LNCaP clone FGC (cell line): ENCODE results near the gene SCN3A.
A peak's percentile ranks its signal among the peaks of the same experiment; 100 is the strongest.

ENCODE experiments used
- DNase-seq: peaks from one replicate; pipeline ENCODE4 v3.0.0-alpha.2; 2011; ENCODE audit warnings: low read depth
- H3K4me3 ChIP-seq: 2 replicates; pipeline ENCODE4 v1.5.1; 2011; ENCODE audit warnings: mild to moderate bottlenecking, low read depth, low read length, control low read depth
- TF ChIP-seq, protein P1 (sequence below): IDR thresholded peaks from 2 replicates; pipeline ENCODE4 v1.5.1; 2012; ENCODE audit warnings: mild to moderate bottlenecking; ENCODE audit not compliant: control insufficient read depth, insufficient read depth; ENCODE audit errors: extremely low read depth

The SCN3A gene

DNA sequence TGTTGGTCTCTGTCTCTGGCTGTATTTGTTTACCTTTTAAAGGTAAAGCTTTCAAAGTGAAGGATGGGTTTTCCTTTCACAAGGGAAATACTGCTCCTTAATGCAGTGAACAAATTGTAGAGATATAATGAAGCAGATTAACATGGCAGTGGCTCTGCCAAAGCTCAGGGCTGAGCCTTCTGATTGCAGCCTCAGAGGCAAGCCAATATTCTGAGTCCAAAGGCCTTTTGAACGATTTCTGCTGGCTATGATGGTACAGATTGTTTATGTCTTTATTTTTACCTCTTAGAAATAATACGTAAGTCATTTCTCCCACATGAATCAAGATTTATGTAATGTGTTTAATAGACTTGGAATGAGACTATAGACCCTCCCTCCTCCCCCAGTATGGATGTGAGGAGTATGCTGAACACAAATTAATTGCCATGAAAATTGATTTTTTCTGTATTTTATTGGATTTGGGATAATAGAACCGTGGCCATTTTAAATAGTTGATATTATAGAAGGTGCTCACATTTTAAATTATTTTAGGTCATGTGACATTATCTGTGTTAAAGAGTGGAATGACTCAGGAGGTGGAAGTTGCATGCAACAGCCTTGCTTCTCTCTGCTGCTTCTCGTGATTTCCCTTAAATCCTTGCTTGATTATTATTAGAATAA lies 36.1 kb upstream of the SCN3A start:
- DNase-seq = no peak
- TF ChIP-seq, protein P1, sequence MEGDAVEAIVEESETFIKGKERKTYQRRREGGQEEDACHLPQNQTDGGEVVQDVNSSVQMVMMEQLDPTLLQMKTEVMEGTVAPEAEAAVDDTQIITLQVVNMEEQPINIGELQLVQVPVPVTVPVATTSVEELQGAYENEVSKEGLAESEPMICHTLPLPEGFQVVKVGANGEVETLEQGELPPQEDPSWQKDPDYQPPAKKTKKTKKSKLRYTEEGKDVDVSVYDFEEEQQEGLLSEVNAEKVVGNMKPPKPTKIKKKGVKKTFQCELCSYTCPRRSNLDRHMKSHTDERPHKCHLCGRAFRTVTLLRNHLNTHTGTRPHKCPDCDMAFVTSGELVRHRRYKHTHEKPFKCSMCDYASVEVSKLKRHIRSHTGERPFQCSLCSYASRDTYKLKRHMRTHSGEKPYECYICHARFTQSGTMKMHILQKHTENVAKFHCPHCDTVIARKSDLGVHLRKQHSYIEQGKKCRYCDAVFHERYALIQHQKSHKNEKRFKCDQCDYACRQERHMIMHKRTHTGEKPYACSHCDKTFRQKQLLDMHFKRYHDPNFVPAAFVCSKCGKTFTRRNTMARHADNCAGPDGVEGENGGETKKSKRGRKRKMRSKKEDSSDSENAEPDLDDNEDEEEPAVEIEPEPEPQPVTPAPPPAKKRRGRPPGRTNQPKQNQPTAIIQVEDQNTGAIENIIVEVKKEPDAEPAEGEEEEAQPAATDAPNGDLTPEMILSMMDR = no peak
- no peak overlapping the region for H3K4me3 ChIP-seq

DNA sequence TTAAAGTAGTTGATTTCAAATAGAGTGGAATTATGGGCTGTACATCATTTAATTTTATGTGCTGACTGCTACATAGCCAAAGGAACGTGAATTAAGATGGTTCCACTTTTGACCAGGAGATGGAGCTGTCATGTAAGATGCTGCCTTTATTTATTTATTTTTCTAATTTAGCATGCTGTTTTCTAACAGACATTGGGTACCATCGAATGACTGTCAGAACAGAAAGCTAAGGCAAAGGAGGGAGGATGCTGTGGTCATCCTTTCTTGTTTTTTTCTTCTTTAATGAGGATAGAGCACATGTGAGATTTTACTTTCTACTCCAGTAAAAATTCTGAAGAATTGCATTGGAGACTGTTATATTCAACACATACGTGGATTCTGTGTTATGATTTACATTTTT lies 35.4 kb upstream of the SCN3A start, which contains the start of gene SCN2A:
SCN2A (plus strand) TSS at position 185 of the 400 bp plus-strand sequence. CDS start 56,410 bp downstream, outside the sequence.
- DNase-seq = peak; percentile 46
- H3K4me3 ChIP-seq = no peak within 1 kb of the TSS
- TF ChIP-seq, protein P1 = peak; percentile 67

DNA sequence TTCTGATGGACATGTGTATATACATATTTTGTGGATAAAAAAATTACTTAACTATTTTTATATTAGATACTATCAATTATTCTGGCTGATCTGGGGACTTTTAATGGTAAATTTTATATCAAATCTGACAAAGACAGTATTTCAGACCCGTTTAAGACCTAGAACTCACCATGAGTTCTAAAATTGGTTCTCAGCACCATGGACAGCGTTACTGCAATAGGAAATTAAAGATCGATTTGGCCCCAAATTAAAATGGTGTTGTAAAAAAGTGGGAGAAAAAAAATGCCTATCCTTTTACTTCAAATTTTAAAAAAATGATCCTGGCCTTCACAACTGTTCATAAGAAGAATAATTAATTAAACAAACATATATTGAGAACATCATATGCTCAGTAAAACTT lies 34.4 kb upstream of the SCN3A start:
- TF ChIP-seq, protein P1 = no peak
- DNase-seq = no peak
- no peak overlapping the region for H3K4me3 ChIP-seq

DNA sequence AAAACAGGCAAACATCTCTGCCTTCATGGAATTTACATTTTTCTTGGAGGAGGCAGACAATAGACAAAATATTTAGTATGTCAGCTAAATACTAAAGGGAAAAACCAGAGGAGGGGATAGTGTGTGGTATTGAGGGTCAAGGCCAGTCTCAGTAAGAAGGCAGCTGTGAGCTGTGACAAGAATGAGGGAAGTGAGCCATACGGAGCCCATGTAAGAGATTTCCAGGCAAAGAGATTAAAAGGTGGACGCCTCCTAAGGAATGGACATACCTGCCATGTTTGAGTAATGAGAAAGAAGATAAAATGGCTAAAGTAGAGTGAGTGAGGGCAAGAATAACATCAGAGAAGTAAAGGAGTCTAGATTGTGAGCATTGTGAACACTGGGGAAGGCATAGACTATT lies 33.2 kb upstream of the SCN3A start:
- no peak for DNase-seq
- H3K4me3 ChIP-seq = no peak overlapping the region
- TF ChIP-seq, protein P1 = no peak

DNA sequence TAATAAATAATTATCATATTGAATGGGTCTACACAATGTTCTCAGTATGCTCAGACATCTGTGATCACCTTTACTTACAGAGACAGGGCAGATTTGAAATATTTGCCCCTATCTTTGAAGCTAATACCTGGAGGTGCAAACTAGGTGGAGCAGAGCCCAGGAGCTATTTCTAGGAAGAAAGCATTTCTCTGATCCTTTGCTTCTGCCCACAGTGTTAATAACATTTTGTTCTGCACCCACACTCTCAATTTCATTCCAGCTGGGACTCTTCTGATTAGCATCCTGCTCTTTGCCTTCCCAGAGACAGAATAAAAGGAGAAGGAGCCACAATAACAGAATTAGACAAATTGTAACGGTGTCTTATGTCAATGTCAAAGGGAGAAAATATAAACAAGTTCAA lies 23.7 kb upstream of the SCN3A start:
- TF ChIP-seq, protein P1 = no peak
- H3K4me3 ChIP-seq = no peak overlapping the region
- DNase-seq = no peak

DNA sequence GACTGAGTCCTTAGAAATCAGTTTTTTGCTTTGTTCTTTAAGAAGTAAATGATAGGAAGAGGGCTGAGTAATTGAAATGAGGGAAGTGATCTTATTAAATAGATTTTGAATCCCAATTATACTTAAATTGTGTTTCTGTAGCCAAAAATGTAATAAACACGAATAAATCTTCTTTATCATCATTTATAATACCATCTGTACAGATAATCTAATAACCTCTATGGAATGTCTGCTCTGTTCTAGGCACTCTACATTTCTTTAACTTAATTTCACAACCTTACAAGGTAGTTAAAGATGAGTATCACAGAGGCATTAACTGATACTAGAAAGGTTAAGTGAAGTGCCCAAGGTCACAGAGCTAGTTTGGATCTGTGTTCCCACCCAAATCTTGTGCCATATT lies 21.1 kb upstream of the SCN3A start:
- TF ChIP-seq, protein P1 = no peak
- no peak overlapping the region for H3K4me3 ChIP-seq
- no peak for DNase-seq

DNA sequence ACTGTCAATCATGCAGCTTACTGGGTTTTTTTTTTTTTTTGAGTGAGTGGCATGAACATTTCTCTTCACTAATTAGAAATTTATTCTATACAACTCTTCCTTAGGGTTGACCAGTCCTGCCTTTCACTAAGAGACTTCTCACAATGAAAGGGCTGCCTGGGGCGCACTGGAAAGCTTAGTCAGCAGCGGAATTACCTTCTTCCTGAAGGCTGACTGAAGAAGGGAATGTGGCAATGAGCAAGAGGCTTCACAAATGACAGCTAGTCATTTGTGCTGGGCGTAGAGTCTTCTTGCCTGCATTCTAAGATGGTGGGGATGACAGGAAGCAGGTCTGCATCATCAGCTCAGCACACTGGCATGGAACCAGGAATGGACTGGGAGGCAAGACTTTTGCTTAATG lies 15.6 kb upstream of the SCN3A start:
- TF ChIP-seq, protein P1 = no peak
- H3K4me3 ChIP-seq = no peak overlapping the region
- no peak for DNase-seq
